ENCODE results near the gene KREMEN2. TPM values are rescaled to one million over a fixed set of nuclear protein-coding genes. Genes with fewer than 3 reads are reported as not detected.

KREMEN2 gene
- total and polyA plus RNA-seq, 2 of the 8 experiments (the other 6 are each of a cell fraction or from before 2014, with no cell fraction given), result 6.6 to 7.0 TPM

GRCh38 chr16:3015865-3016521 is 51.9 kb downstream of the KREMEN2 start:
- peak overlapping the region; percentile 60 to 66 for H3K4me2 ChIP-seq (ENCODE audit: insufficient read depth in 1 of 2, low read depth in 2 of 2, low read length in 2 of 2)

More at GRCh38 chr16:3015865-3016521, 51.9 kb downstream of the KREMEN2 start:
- Histone ChIP-seq H3K4ac (replicated peaks; ENCODE audit: insufficient read length, low read depth, low read length) (no peak overlapping the region), H2BK20ac (ENCODE audit: low read length) (no peak overlapping the region), H2BK15ac (ENCODE audit: low read length) (no peak overlapping the region), H3K79me1 (ENCODE audit: low read depth, low read length) (peaks cover 11% of the 10 kb centered on the region; the same call in 1 of the 2 replicates), H4K91ac (replicated peaks; ENCODE audit: insufficient read length, low read length) (no peak overlapping the region), H2BK5ac (ENCODE audit: low read depth, low read length) (peak overlapping the region; percentile 35; the same call in 1 of the 2 replicates), H4K20me1 (replicated peaks in 1 of 2; ENCODE audit: control insufficient read depth in 1 of 2, insufficient read depth in 2 of 2, low read length in 2 of 2) (peaks cover 16 to 32% of the 10 kb centered on the region in 2 experiments), H2BK12ac (ENCODE audit: low read depth, low read length) (peak overlapping the region; percentile 85; the same call in 1 of the 2 replicates), H3K23ac (ENCODE audit: insufficient read length) (no peak overlapping the region), H2BK120ac (replicated peaks; ENCODE audit: low read depth, low read length) (no peak overlapping the region), H3K9me3 (ENCODE audit: insufficient read depth in 2 of 2, low read depth in 1 of 2, low read length in 1 of 2) (no peaks in the 10 kb centered on the region), H3K9ac (replicated peaks in 1 of 4; ENCODE audit: extremely low read depth in 1 of 4, low read depth in 3 of 4, low read length in 3 of 4) (peak overlapping the region in 1 of 4 experiments; percentile 10; a peak in 2 of 7 replicates), H3K23me2 (ENCODE audit: low read depth, low read length) (peaks cover 23% of the 10 kb centered on the region), H2AFZ (ENCODE audit: low read length) (no peak overlapping the region), H3K27me3 (replicated peaks in 1 of 4; ENCODE audit: control insufficient read depth in 3 of 4, extremely low read depth in 1 of 4, insufficient read depth in 3 of 4, low read length in 3 of 4) (no peaks in the 10 kb centered on the region; a peak in 1 of 7 replicates), H4K5ac (ENCODE audit: insufficient read length, low read depth, low read length) (no peak overlapping the region), H3K14ac (ENCODE audit: insufficient read length) (no peak overlapping the region), H3K4me3 (ENCODE audit: extremely low read depth in 1 of 4, insufficient read depth in 2 of 4, low read depth in 3 of 4, low read length in 4 of 4) (peak overlapping the region; percentile 4 to 39 (median 20); a peak in 5 of 8 replicates), H2AK5ac (ENCODE audit: low read depth, low read length) (no peak overlapping the region), H3K56ac (replicated peaks; ENCODE audit: insufficient read length, low read depth, low read length) (no peak overlapping the region), H3K4me1 (replicated peaks in 1 of 4; ENCODE audit: control insufficient read depth in 3 of 4, insufficient read depth in 4 of 4, low read length in 3 of 4) (peaks cover 8 to 42% (median 36%) of the 10 kb centered on the region in 4 experiments), H4K8ac (ENCODE audit: extremely low read depth, insufficient read depth, low read length) (0 out of 2 replicates have a peak overlapping the region, but pooled peaks have one; percentile 78), H3K27ac (ENCODE audit: low read depth, low read length) (no peak overlapping the region), H3K18ac (ENCODE audit: extremely low read depth, low read length) (no peak overlapping the region), H3K79me2 (ENCODE audit: control insufficient read depth in 1 of 2, insufficient read depth in 2 of 2, low read length in 2 of 2) (peaks cover 11 to 32% of the 10 kb centered on the region in 2 experiments), H3K36me3 (ENCODE audit: control insufficient read depth in 2 of 4, insufficient read depth in 4 of 4, low read length in 3 of 4) (peaks cover 6 to 20% (median 12%) of the 10 kb centered on the region in 4 experiments; a peak in 7 of 8 replicates)
- TF ChIP-seq POU5F1 (IDR thresholded peaks at IDR 0.05; ENCODE audit: low read depth, low read length) (no peak), POLR2A (IDR thresholded peaks at IDR 0.05; ENCODE audit: control extremely low read depth in 1 of 2, low read depth in 2 of 2, low read length in 2 of 2) (peak; percentile 38 to 41; a peak in 2 of 3 replicates), SP1 (IDR thresholded peaks at IDR 0.05; ENCODE audit: low read depth, low read length) (no peak), TBP (IDR thresholded peaks at IDR 0.05; ENCODE audit: low read depth, low read length) (no peak), POLR2AphosphoS5 (IDR thresholded peaks at IDR 0.05; ENCODE audit: low read depth, low read length) (peak; percentile 85)
- 87% methylated on average over 13 of the region's 13 CpGs; no CpG with 5 or more reads in 1 of the 2 experiments for WGBS, 2 experiments (ENCODE audit: extremely low coverage in 1 of 2, insufficient coverage in 1 of 2, insufficient read length in 1 of 2, insufficient replicate concordance in 2 of 2, low coverage in 1 of 2, low lambda C conversion rate in 2 of 2, missing lambda C conversion rate in 1 of 2)
- DNase-seq (ENCODE audit: low read depth in 1 of 2, low spot score in 2 of 2) (no peak), FAIRE-seq (no peak)
- ChIA-PET CTCF (ENCODE audit: partially characterized antibody) (interaction anchor here (0.5 to 11.3 kb wide), 3 partner anchors 12 to 45 kb away, joined by 3 to 213 read pairs (median 3); no protein-coding TSS in a partner anchor), POLR2A (ENCODE audit: partially characterized antibody) (interaction anchor here (0.6 to 35.7 kb wide), 9 partner anchors 1 to 120 kb away, joined by 3 to 1808 read pairs (median 12); partner anchors contain the start of genes BICDL2, CLDN6, CLDN9 and HCFC1R1)
